ENCODE measurements around the gene MAP3K3.

GRCh38 chr17:63626551-63627180 lies 4.4 kb downstream of the MAP3K3 start:
- no peak for TF ChIP-seq SP1 (CRISPR knock-in tag; IDR thresholded peaks at IDR 0.05)
- no peak for TF ChIP-seq ZNF3 (CRISPR knock-in tag; IDR thresholded peaks at IDR 0.05)
- no peak for TF ChIP-seq HNRNPK (IDR thresholded peaks at IDR 0.05; ENCODE audit: low read depth, low read length, poor library complexity, severe bottlenecking)
- TF ChIP-seq KDM4B (IDR thresholded peaks at IDR 0.05; ENCODE audit: borderline replicate concordance in 2 of 2, low read depth in 1 of 2): no peak
